GM06990 (cell line): ENCODE measurements around the gene MAGEA8.

Experiments
- DNase-seq: peaks from one replicate; pipeline ENCODE4 v3.0.0-alpha.2; 2011; ENCODE audit not compliant: insufficient read length; ENCODE audit errors: extremely low read depth
- H3K27me3 ChIP-seq: replicated peaks from 2 replicates; pipeline ENCODE4 v1.6.0; 2011; ENCODE audit warnings: low read length; ENCODE audit not compliant: control insufficient read depth, insufficient read depth
- H3K36me3 ChIP-seq: 2 replicates; pipeline ENCODE4 v1.5.1; 2011; ENCODE audit warnings: low read length; ENCODE audit not compliant: control insufficient read depth, insufficient read depth
- H3K4me3 ChIP-seq: replicated peaks from 2 replicates; pipeline ENCODE4 v1.5.1; 2011; ENCODE audit warnings: low read depth, mild to moderate bottlenecking, control low read depth, low read length
- TF ChIP-seq, protein P1 (sequence below): IDR thresholded peaks from 2 replicates; pipeline ENCODE4 v1.5.1; 2011; ENCODE audit warnings: low read length, control low read depth, mild to moderate bottlenecking, inconsistent platforms; ENCODE audit not compliant: insufficient read depth, poor library complexity, severe bottlenecking

MAGEA8 gene

GRCh38 chrX:149845385-149845784 lies 35.6 kb upstream of the MAGEA8 start:
- Histone ChIP-seq H3K36me3 (no peaks in the 10 kb centered on the region), H3K4me3 (no peak overlapping the region), H3K27me3 (no peaks in the 10 kb centered on the region)
- TF ChIP-seq, protein P1, sequence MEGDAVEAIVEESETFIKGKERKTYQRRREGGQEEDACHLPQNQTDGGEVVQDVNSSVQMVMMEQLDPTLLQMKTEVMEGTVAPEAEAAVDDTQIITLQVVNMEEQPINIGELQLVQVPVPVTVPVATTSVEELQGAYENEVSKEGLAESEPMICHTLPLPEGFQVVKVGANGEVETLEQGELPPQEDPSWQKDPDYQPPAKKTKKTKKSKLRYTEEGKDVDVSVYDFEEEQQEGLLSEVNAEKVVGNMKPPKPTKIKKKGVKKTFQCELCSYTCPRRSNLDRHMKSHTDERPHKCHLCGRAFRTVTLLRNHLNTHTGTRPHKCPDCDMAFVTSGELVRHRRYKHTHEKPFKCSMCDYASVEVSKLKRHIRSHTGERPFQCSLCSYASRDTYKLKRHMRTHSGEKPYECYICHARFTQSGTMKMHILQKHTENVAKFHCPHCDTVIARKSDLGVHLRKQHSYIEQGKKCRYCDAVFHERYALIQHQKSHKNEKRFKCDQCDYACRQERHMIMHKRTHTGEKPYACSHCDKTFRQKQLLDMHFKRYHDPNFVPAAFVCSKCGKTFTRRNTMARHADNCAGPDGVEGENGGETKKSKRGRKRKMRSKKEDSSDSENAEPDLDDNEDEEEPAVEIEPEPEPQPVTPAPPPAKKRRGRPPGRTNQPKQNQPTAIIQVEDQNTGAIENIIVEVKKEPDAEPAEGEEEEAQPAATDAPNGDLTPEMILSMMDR, result no peak
- DNase-seq, result no peak

- Histone ChIP-seq H3K27me3 (no peaks in the 10 kb centered on the region), H3K36me3 (no peaks in the 10 kb centered on the region), H3K4me3 (no peak overlapping the region)
- TF ChIP-seq, protein P1, result no peak
- DNase-seq, result no peak
These were observed 34.2 kb upstream of the MAGEA8 start for GRCh38 chrX:149846789-149847188.

GRCh38 chrX:149848855-149849254 lies 32.1 kb upstream of the MAGEA8 start:
- TF ChIP-seq, protein P1, result no peak
- Histone ChIP-seq H3K27me3 (no peaks in the 10 kb centered on the region), H3K36me3 (no peaks in the 10 kb centered on the region), H3K4me3 (no peak overlapping the region)
- no peak for DNase-seq

DNA sequence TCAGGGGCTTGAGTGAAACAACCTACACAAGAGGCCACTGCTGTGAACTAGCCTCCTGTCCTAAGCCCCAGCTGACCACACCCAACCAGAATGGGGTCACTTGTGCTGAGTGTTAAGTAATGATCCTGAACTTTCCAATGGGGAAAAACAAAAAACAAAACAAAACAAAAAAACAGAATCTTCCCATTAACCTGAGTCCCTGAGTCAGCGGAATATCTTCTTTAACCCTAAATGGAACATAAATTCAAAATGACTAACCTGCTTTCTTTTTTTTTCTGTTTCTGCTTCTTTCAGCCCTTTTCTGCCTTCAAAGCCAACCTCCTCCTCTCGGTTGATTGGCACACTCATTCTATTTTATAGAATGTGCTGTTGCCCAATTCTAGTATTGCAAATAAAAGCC lies 31.2 kb upstream of the MAGEA8 start:
- Histone ChIP-seq H3K36me3 (no peaks in the 10 kb centered on the region), H3K4me3 (no peak overlapping the region), H3K27me3 (no peaks in the 10 kb centered on the region)
- no peak for DNase-seq
- TF ChIP-seq, protein P1, result no peak

GRCh38 chrX:149851864-149852263 lies 29.1 kb upstream of the MAGEA8 start:
- H3K36me3 ChIP-seq, result no peaks in the 10 kb centered on the region
- no peaks in the 10 kb centered on the region for H3K27me3 ChIP-seq
- TF ChIP-seq, protein P1, result no peak
- DNase-seq, result no peak
- no peak overlapping the region for H3K4me3 ChIP-seq

GRCh38 chrX:149853925-149854324 lies 27.1 kb upstream of the MAGEA8 start:
- Histone ChIP-seq H3K27me3 (no peaks in the 10 kb centered on the region), H3K36me3 (no peaks in the 10 kb centered on the region), H3K4me3 (no peak overlapping the region)
- DNase-seq, result no peak
- TF ChIP-seq, protein P1, result no peak
